ENCODE measurements around the gene IDH3B.
"Not testable (repeated sequence)": the region's sequence is repeated elsewhere in the genome, so short reads cannot be mapped to it uniquely, and the experiment has no call there.

IDH3B gene

GRCh38 chr20:2663887-2664719, at the start of gene IDH3B:
Gene IDH3B (minus strand): TSS chr20:2664216. CDS start chr20:2664188, 28 bp downstream.
- DNase-seq (ENCODE audit: low read depth, low spot score): peak; percentile 90

- DNase-seq (ENCODE audit: low read depth, low spot score): no peak
These were observed 49.3 kb upstream of the IDH3B start for GRCh38 chr20:2713285-2713684.

GRCh38 chr20:2709205-2709981, 45.4 kb upstream of the IDH3B start:
- DNase-seq (ENCODE audit: low read depth, low spot score): no peak

- DNase-seq (ENCODE audit: low read depth, low spot score): no peak
These were observed 44.6 kb upstream of the IDH3B start for GRCh38 chr20:2708665-2709064.

GRCh38 chr20:2708073-2708415, 44.0 kb upstream of the IDH3B start:
- DNase-seq (ENCODE audit: low read depth, low spot score): no peak

GRCh38 chr20:2707353-2708072, 43.5 kb upstream of the IDH3B start:
- DNase-seq (ENCODE audit: low read depth, low spot score): no peak

- no peak for DNase-seq (ENCODE audit: low read depth, low spot score)
These were observed 42.8 kb upstream of the IDH3B start for GRCh38 chr20:2706688-2707352.

GRCh38 chr20:2705931-2706645, 42.1 kb upstream of the IDH3B start:
- no peak for DNase-seq (ENCODE audit: low read depth, low spot score)

- DNase-seq (ENCODE audit: low read depth, low spot score): no peak
These were observed 39.9 kb upstream of the IDH3B start for GRCh38 chr20:2703716-2704475.

- DNase-seq (ENCODE audit: low read depth, low spot score): peak; percentile 64
These were observed 37.7 kb upstream of the IDH3B start for GRCh38 chr20:2701671-2702081.

GRCh38 chr20:2700913-2701620, 37.1 kb upstream of the IDH3B start:
- no peak for DNase-seq (ENCODE audit: low read depth, low spot score)

GRCh38 chr20:2699775-2700413, 35.9 kb upstream of the IDH3B start:
- DNase-seq (ENCODE audit: low read depth, low spot score): no peak

GRCh38 chr20:2698912-2699311, 34.9 kb upstream of the IDH3B start:
- no peak for DNase-seq (ENCODE audit: low read depth, low spot score)

- no peak for DNase-seq (ENCODE audit: low read depth, low spot score)
These were observed 34.3 kb upstream of the IDH3B start for GRCh38 chr20:2698186-2698817.

- DNase-seq (ENCODE audit: low read depth, low spot score): no peak
These were observed 33.8 kb upstream of the IDH3B start for GRCh38 chr20:2697768-2698167.

GRCh38 chr20:2696646-2697045, 32.6 kb upstream of the IDH3B start:
- DNase-seq (ENCODE audit: low read depth, low spot score): no peak

GRCh38 chr20:2695984-2696525, 32.0 kb upstream of the IDH3B start:
- not testable (repeated sequence) for DNase-seq (ENCODE audit: low read depth, low spot score)

- DNase-seq (ENCODE audit: low read depth, low spot score): no peak
These were observed 31.4 kb upstream of the IDH3B start for GRCh38 chr20:2695206-2695983.

Measured in iPS DF 19.7 (cell line).